Measurements from ENCODE around the gene MAPK8.

DNA sequence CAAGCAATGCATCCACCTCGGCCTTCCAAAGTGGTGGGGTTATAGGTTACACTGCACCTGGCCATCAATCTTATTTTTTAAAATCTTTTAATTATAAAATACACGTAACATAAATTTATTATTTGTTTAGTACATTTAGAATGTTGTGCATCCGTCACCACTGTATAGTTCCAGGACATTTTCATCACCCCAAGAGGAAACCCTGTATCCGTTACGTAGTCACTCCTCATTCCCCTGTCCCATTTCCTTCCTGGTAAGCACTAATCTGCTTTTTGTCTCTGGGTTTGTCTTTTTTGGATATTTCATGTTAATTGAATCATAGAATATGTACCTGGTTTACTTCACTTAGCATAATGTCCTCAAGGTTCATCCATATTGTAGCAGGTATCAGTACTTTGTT, 51.2 kb downstream of the MAPK8 start:
- TF ChIP-seq CTCF (conservative IDR thresholded peaks at IDR 0.05; ENCODE audit: low read depth, low read length) (no peak), CEBPB (IDR thresholded peaks at IDR 0.05; ENCODE audit: low read depth, low read length) (no peak), MXI1 (IDR thresholded peaks at IDR 0.05; ENCODE audit: borderline replicate concordance, low read depth, low read length) (no peak), RFX5 (IDR thresholded peaks at IDR 0.05; ENCODE audit: low read depth, low read length) (no peak), SMC3 (IDR thresholded peaks at IDR 0.05; ENCODE audit: low read depth, low read length) (no peak)

Measured in IMR-90 (cell line).